Adipose tissue (tissue), 3 donors: ENCODE data around the gene AMN1. TPM values are rescaled to one million over a fixed set of nuclear protein-coding genes. Genes with fewer than 3 reads are reported as not detected.

Experiments
- H3K27ac ChIP-seq: one replicate; pipeline ENCODE4 v1.5.1; 2013; ENCODE audit warnings: low read depth, low read length
- WGBS, 3 donors: extraction: QIAGEN DNeasy Blood & Tissue Kit; methylation state at CpG; one replicate each; pipeline ENCODE4 v1.1.7; 2013; 5-methylcytosine and 5-hydroxymethylcytosine counted together
- polyA plus RNA-seq, 3 donors: library from polyadenylated mRNA; stranded (reverse); fragments of 200-250 nt; gene quantifications; one replicate each; pipeline ENCODE4 v1.2.3, GENCODE V29; 2013
- donor health status: healthy with polysubstance abuse.
- donor health status: Bipolar disorder and iron deficiency.
- donor health status: healthy.

The AMN1 gene
- polyA plus RNA-seq, 3 donors, result 5.1 to 6.4 (median 5.5) TPM

DNA sequence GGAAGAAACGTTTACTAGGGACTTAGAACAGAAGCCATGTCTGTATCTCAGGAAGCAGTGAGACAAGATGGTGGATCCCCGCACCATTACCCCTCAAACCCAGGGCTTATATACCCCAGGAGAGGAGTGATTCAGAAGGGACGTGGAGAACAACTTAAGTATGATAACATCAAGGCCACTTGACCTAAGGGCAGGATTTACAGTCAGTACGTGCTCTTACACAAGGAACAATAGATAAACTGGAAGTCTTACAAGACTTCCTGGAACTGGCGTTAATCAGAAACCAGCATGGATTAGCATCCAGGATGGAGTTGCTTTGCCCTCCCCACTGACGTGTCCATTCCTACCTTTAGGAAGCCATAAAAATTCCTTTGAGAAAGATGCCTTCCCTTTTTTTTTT is 77.9 kb downstream of the AMN1 start:
- 33 to 57% (median 34%) methylated on average over 6 of the region's 6 CpGs for WGBS, 3 donors
- H3K27ac ChIP-seq, result no peak overlapping the region

DNA sequence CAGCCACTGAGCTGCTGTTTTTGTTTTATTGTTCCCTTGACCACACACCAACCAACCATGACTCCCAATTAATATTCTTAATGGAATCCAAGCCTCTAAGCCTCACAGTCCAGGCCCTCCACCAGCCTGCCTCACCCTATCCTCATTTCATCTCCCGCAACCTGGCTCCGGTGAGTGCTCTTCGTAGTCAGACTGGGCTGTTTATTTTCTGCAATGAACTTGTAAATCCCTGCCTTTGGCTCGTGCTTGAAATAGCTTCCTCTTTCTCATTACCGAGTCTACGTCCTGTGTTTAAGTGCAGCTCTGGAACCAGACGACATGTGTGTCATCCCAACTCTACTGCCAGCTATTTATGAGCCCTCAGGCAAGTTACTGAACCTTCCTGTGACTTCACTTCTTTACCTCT is 81.7 kb downstream of the AMN1 start:
- WGBS, 3 donors, result 38 to 66% (median 43%) methylated on average over 7 of the region's 7 CpGs
- no peak overlapping the region for H3K27ac ChIP-seq

- no peak overlapping the region for H3K27ac ChIP-seq
These were observed 82.9 kb downstream of the AMN1 start for GRCh38 chr12:31645924-31646323.

DNA sequence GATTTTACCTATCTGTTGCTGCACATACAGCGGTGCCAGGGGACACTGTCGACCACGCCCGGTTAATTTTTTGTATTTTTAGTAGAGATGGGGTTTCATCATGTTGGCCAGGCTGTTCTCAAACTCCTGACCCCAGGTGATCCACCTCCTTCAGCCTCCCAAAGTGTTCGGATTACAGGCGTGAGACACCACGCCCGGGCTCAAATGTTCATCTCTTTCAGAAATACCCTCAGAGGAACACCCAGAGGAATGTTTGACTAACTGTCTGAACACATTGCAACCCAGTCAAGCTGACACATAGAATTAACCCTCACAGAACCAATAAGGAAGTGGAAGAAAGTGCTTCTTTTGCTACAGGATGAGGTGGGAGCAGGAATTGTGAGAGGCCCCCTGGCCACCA is 84.3 kb downstream of the AMN1 start:
- 82 to 87% (median 86%) methylated on average over 8 of the region's 8 CpGs for WGBS, 3 donors
- H3K27ac ChIP-seq, result no peak overlapping the region

More at GRCh38 chr12:31645924-31646323, 82.9 kb downstream of the AMN1 start:
- WGBS, 3 donors, result 42 to 70% (median 43%) methylated on average over 5 of the region's 5 CpGs

DNA sequence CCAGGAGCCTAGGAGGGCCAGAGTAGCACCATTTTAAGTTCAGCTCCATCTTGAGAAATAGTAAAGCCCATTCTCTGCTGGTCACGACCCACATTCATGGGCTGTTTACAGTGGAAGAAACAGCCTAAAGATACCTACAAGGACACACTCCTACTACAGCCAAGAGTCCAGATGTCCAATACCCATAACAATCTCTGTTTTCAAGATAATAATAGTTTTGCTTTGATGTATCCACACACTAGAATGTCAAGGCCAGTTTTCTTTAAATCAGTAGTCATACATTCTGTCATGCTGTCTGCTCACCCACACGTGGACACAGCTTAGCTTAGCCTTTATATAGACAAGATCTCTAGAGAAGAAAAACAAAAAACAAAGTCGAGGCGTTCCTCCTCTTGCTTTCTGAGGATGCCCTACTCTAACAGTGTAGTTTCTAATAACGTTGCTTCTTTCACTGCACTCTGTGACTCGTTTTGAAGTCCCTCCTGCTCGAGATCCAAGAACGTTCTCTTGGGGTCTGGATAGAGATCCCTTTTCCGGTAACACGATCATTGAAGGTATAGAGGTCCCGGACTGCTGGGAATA is 87.2 kb downstream of the AMN1 start:
- H3K27ac ChIP-seq, result no peak overlapping the region
- WGBS, 3 donors, result 37 to 77% (median 74%) methylated on average over 11 of the region's 11 CpGs

DNA sequence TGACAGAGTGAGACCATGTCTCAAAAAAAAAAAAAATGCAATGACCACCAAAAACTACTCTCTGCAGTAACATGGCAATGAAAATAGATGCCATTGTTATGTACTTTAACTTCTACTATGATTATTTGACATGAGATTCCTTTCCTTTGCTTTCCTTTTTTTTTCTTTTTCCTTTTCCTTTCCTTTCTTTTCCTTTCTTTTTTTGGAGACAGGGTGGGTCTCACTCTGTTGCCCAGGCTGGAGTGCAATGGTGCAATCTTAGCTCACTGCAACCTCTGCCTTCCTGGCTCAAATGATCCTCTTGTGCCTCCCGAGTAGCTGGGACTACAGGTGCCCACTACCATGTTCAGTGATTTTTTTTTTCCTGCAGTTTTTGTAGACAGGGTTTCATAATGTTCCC is 94.2 kb downstream of the AMN1 start:
- no peak overlapping the region for H3K27ac ChIP-seq
- 66 to 88% (median 79%) methylated on average over 1 of the region's 1 CpG for whole genome bisulfite sequencing, 3 donors

DNA sequence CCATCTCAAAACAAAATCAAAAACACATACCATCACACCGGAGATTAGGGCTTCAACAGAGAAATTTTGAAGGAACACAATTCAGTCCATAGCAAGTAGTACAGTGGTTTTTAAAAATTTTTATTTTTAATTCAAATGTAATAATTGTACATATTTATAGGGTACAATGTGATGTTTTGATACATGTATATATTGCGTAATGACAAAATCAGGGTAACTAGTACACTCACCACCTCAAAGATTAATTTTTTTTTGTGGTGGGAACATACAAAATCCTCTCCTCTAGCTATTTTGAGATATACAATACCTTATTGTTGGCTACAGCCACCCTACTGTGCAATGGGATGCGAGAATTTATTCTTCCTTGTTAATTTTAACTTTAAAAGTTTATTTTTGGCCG is 95.4 kb downstream of the AMN1 start:
- 86 to 95% (median 93%) methylated on average over 4 of the region's 4 CpGs for WGBS, 3 donors
- no peak overlapping the region for H3K27ac ChIP-seq

DNA sequence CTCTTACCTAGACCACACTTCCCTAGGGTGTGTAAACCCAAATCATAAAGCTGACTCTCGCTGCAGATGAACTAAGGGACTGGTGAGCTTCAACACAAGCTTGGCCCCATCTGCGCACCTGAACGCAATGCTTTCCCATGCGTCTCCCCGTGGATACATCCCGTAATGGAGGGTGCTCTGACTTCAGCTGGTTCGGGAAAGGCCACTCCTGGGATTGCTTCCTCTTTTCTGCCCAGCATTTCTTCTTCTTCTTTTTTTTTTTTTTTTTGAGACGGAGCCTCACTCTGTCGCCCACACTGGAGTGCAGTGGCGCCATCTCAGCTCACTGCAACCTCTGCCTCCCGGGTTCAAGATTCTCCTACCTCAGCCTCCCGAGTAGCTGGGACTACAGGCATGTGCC is 97.0 kb downstream of the AMN1 start:
- WGBS, 3 donors, result 79 to 97% (median 83%) methylated on average over 11 to 12 of the region's 12 CpGs
- H3K27ac ChIP-seq, result no peak overlapping the region

- H3K27ac ChIP-seq, result no peak overlapping the region
- 88 to 95% (median 95%) methylated on average over 6 of the region's 6 CpGs for WGBS, 3 donors
These were observed 97.6 kb downstream of the AMN1 start for GRCh38 chr12:31631023-31631724.

- WGBS, 3 donors, result 48 to 57% (median 50%) methylated on average over 16 of the region's 16 CpGs
- no peak overlapping the region for H3K27ac ChIP-seq
These were observed 98.8 kb downstream of the AMN1 start for GRCh38 chr12:31629756-31630732.

- whole genome bisulfite sequencing, 3 donors, result 64 to 81% (median 67%) methylated on average over 5 of the region's 5 CpGs
- no peak overlapping the region for H3K27ac ChIP-seq
These were observed 101.3 kb downstream of the AMN1 start for GRCh38 chr12:31627456-31628054.

DNA sequence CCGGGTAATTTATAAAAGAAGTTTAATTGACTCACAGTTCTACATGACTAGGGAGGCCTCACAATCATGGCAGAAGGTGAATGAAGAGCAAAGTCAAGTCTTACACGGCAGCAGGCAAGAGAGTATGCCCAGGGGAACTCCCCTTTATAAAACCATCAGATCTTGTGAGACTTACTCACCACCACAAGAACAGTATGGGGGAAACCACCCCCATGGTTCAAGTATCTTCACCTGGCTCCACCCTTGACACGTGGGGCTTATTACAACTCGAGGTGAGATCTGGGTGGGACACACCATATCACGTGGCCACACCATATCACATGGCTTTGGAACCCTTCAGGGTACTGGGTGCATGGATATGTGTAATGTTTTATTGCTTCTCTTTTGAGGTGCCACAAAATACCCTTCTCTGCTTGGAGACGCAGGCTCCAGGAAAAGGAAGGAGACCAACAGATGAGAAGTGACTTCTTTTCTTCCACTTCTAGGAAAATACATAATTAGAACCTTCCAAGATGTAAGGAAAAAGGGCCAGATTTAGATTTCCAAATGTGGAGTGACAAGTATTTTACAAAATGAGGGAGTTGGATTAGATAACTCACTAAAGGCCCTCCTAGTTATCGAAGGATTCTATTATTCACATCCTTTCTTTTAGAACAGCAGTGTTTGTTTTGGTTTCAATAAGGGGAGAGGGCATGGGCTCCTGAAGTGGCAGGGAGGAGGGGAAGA is 102.4 kb downstream of the AMN1 start:
- no peak overlapping the region for H3K27ac ChIP-seq
- WGBS, 3 donors, result 80 to 90% (median 86%) methylated on average over 7 of the region's 7 CpGs

DNA sequence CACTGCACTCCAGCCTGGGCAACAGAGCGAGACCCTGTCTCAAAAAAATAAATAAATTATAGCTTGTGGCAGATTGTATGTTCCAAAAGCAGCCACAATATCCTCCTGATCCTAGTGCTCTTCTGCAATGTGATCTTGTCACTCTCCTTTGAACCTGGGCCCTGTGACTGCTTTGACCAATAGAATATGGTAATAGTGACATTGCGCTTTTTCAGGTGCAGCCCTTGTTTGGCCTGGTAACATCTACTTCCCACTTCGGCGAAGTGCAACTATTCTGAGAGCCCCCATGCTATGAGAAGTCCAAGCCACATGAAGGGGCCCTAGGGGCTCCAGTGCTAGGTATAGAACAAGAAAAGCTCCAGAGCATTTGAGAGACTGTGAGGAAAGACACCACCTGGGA is 106.8 kb downstream of the AMN1 start:
- H3K27ac ChIP-seq, result no peak overlapping the region
- 85 to 97% (median 94%) methylated on average over 4 of the region's 4 CpGs for WGBS, 3 donors

Other genes starting within 250 kb of the AMN1 start
- 1 to 10 TPM; 2.4 to 4.9 (median 3.3) TPM for gene DENND5B, start 137.9 kb downstream of the AMN1 start, polyA plus RNA-seq
- 1 to 10 TPM; 1.0 to 3.4 (median 2.1) TPM for gene ETFBKMT, start 69.3 kb downstream of the AMN1 start, polyA plus RNA-seq
- 10 to 100 TPM; 10.2 to 41.9 (median 17.6) TPM for gene RESF1, start 230.4 kb upstream of the AMN1 start, polyA plus RNA-seq